NCI-H82 (cell line): ENCODE data around the gene SHISAL1.

Source experiments
- DNase-seq: peaks from one replicate; lab custom pipeline; 2025; lab: John Stamatoyannopoulos, UW

Gene SHISAL1

GRCh38 chr22:44231233-44231632 is 81.5 kb downstream of the SHISAL1 start:
- DNase-seq = no peak

- DNase-seq = no peak
These were observed 82.9 kb downstream of the SHISAL1 start for GRCh38 chr22:44229809-44230208.

- DNase-seq = no peak
These were observed 83.4 kb downstream of the SHISAL1 start for GRCh38 chr22:44229331-44229730.

- DNase-seq = no peak
These were observed 86.9 kb downstream of the SHISAL1 start for GRCh38 chr22:44225812-44226211.

- DNase-seq = no peak
These were observed 87.6 kb downstream of the SHISAL1 start for GRCh38 chr22:44225091-44225689.

GRCh38 chr22:44224166-44224565 is 88.6 kb downstream of the SHISAL1 start:
- no peak for DNase-seq

GRCh38 chr22:44221710-44222475 is 90.9 kb downstream of the SHISAL1 start:
- no peak for DNase-seq

GRCh38 chr22:44220727-44221680 is 91.7 kb downstream of the SHISAL1 start:
- no peak for DNase-seq

GRCh38 chr22:44219101-44219870 is 93.5 kb downstream of the SHISAL1 start:
- peak; percentile 9 for DNase-seq

GRCh38 chr22:44218071-44218470 is 94.7 kb downstream of the SHISAL1 start:
- DNase-seq = no peak

- DNase-seq = no peak
These were observed 95.4 kb downstream of the SHISAL1 start for GRCh38 chr22:44217346-44217745.

- no peak for DNase-seq
These were observed 97.5 kb downstream of the SHISAL1 start for GRCh38 chr22:44215287-44215686.

GRCh38 chr22:44214764-44215163 is 98.0 kb downstream of the SHISAL1 start:
- DNase-seq = no peak

GRCh38 chr22:44214187-44214586 is 98.6 kb downstream of the SHISAL1 start:
- DNase-seq = no peak

- DNase-seq = no peak
These were observed 99.2 kb downstream of the SHISAL1 start for GRCh38 chr22:44213489-44214043.

- DNase-seq = no peak
These were observed 99.8 kb downstream of the SHISAL1 start for GRCh38 chr22:44212936-44213335.

GRCh38 chr22:44211946-44212930 is 100.5 kb downstream of the SHISAL1 start:
- peak; percentile 5 for DNase-seq

GRCh38 chr22:44211256-44211945 is 101.3 kb downstream of the SHISAL1 start:
- no peak for DNase-seq

- no peak for DNase-seq
These were observed 102.0 kb downstream of the SHISAL1 start for GRCh38 chr22:44210722-44211121.

GRCh38 chr22:44209343-44209742 is 103.4 kb downstream of the SHISAL1 start:
- DNase-seq = no peak
